GM18508 (cell line): Measurements from ENCODE around the gene TMEM125.

ENCODE experiments used
- ATAC-seq: cut with Tn5 transposase; IDR thresholded peaks from one replicate; pipeline ENCODE4 v1.9.1; 2021; ENCODE audit warnings: moderate number of reproducible peaks; ENCODE audit not compliant: insufficient read depth, unreplicated experiment

Gene TMEM125

GRCh38 chr1:43269627-43270375 lies at the start of gene TMEM125:
TSS of gene TMEM125 (plus strand) at chr1:43269983. CDS start at chr1:43272723, 2,740 bp downstream.
- no peak for ATAC-seq

GRCh38 chr1:43220905-43221778 lies 48.6 kb upstream of the TMEM125 start:
- ATAC-seq: no peak

GRCh38 chr1:43221797-43222196 lies 48.0 kb upstream of the TMEM125 start:
- ATAC-seq: no peak

DNA sequence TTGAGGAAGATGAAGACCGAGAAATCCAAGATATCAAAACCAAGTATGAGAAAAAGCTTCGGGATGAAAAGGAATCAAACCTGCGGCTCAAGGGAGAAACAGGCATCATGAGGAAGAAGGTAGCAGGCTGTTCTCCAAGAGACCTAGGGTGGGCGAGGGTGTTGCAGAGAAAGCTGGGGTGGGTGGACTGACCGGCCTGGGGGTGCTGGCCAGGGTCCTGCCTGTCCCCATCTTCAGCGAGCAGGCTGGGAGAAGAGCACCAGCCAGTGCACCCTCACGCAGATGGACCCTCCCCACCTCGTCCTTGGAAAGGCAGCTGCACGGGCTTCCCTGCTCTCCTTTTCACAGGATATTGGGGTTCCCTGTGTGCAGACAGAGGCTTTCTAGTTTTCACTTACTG lies 46.9 kb upstream of the TMEM125 start:
- no peak for ATAC-seq

GRCh38 chr1:43225168-43225567 lies 44.6 kb upstream of the TMEM125 start:
- ATAC-seq: no peak

DNA sequence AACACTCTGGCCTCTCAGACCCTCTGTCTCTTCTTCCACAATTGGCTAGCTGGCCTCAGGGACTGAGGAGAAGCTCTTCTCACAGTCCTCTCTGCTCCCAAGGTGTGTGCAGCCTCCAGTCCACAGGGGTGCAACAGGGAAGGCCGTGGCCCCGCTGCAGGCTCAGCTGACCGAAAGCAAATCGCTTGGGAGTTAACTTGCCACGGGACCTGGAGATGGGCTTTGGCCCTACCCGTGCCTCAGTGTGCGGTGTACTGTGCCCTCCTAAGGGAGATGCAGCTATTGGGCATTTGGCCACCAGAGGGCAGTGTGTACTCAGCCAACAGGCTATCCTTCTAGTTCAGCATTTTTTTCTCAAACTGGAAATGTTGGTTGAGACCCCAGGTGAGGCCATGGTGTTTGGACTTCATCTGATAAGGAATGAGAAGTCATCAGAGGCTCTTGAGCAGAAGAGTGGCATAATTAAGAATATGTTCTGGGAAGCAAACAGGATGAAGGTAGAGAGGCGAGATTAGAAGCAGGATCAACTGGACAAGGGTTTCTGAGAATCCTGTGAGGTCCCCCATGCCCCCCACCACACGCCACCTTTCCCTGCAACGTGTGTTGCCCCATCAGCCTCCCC lies 42.5 kb upstream of the TMEM125 start:
- no peak for ATAC-seq

DNA sequence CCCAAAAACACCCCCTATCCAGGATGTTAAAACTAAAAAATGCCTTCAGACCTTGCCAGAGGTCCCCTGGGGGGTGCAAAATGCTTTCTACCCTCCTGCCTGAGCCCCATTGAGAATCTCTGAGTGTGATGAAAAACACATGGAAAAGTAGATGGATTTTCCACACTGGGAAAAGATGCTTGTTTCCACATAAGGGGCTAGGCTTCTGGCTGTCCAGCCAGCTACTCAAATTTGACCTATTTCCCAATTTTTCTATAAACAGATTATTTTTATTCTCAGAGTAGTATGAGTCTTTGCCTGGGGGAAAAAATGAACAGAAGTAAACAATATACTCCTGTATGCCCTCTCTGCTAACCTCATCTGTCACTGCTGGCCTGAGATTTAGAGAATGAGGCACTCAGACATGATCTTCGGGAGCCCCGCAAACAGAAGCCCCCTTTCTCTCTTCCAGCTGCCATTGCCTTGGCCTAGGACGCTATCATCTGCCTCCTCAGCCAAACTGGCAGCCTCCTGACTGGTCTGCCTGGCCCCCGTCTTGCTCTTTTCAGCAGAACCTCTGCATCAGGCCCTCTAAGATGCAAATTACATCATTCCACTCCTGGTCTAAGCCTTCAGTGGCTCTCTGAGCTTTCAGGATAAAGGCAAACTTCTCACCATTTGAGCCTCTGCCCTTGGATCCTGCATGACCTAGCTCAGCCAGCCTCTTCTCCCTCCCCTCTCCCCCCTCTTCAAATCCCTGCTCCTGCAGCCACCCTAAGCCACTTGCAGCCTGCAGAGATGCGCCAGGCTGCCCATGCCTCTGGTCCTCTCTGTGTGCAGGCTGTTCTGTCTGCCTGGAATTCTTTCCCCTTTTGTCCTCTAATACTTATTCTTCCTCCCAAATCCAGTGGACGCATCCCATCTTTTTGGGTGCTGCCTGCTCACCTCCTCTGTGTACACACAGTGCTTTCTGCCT lies 39.7 kb upstream of the TMEM125 start:
- no peak for ATAC-seq

GRCh38 chr1:43232074-43232473 lies 37.7 kb upstream of the TMEM125 start:
- no peak for ATAC-seq

DNA sequence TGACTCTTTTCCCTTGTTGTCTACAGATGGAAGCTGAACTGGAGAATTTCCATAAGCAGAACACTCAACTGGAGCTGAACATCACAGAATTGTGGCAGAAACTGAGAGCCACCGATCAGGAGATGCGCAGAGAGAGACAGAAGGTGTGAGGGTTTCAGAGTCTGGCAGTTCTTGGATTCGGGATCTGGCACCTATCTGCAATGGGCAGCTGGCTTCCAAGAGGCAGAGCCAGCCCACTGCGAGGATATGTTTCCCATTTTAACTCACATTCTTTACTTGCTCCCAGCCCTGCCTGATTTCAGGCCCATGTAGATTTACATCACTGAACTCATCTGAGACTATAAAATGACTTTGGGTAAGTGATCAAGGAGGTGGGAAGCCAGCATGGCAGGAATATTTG lies 37.3 kb upstream of the TMEM125 start:
- no peak for ATAC-seq

DNA sequence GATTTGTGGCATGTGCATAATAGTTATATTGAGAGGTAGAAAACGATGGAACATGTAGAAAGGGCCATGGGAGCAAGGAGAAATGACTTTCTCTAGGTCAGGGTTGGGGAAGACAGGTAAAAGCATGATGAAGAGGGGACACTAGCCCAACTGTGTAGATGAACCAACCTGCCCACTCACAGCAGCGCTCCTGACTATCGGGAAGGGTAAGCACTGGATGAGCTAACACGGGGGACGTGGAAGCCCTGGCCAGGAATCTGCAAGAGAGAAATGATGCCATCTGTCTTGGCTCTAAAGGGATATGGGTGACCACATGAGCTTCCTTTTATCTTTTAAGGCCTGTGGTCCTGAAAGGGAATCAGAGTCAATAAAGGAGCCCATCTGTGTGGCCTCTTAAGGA lies 36.2 kb upstream of the TMEM125 start:
- no peak for ATAC-seq

GRCh38 chr1:43234267-43234666 lies 35.5 kb upstream of the TMEM125 start:
- no peak for ATAC-seq

- ATAC-seq: no peak
These were observed 34.7 kb upstream of the TMEM125 start for GRCh38 chr1:43235040-43235439.

DNA sequence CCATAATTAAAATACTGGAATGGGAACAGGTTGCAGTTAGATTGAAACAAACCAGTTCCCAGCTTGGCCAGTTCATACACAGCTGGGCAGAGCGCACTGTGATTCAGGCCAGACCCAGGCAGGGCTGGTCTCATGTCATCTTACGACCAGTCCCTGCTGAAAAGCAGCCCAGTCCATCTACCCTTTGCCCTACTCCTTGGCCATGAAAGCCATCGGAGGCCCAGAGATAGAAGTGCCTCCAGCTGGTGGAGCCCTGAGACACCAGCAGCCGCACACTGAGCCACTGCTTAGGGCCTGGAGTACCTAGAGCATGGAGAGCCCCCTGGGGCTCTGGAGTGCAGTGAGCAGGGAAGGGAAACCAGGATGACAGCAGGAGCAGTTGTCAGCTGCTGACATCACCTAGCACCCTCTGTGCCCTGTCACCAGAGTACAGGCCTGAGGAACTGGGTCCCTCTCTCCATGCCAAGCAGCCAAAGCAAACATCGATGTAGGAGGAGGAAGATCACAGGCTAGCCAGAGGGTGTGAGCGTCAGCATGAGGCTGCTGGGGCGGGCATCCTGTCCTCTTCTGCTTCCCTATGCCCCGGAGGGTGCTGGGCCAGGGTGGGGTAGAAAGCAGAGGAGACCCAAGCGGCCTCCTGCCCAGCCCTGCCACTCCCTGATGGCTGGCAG lies 34.2 kb upstream of the TMEM125 start:
- ATAC-seq: no peak

DNA sequence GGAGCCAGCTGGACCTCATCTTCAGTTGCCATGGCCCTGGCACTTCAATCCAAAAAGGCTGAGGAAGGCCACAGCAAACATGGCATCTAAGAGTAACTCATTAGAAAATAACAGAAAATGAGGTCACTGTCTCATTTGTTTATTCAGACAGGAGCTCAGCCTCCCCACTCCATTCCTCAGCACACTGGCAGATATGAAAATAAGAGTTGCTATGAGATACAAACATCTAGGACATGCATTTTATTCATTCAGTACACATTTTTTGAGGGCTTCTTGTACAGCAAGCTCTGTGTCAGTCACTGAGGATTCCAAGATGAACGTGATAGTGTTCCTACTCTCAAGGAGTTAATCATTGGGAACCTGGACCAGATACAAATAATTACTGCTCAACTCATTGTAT lies 32.7 kb upstream of the TMEM125 start:
- ATAC-seq: no peak

DNA sequence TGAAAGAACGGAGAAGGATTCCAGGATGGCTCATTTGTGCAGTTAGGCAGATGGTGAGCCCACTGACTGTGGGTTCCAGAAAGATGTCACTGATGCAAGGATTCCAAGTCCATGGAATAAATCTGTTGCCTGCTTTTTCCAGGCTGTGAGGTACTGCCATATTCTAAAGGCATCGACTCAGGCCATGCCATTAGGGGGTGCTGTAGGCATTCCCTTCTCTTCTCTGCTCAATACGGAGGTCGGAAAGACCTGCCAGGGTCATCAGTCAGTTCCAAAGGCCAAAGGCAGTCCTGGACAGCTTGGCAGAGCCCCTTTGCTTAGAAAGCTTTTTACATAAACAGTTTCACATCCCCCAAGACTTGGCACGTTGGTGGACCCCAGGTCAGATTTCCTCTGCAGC lies 31.7 kb upstream of the TMEM125 start:
- no peak for ATAC-seq

DNA sequence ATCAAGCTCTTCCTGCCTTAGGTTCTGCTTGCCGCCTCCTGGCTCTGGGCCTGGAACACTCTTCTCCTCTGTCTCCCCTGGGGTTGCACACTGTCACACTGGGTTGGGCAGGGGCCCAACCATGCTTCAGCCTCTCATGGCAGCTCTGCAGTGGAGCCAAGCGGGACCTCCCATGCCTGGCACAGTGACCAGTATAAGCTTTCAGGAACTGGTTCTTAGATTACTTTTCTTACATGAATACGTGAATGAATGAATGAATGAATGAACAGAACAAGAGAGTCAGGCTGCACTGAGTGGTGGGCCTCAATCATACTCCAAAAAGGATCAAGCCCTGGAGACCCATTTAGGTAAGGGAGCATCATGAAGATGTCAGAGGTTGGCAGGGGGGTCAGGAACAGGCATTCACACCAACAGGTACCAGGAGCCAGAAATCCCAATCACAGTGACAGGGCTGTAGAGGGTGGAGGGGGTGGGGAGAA lies 30.8 kb upstream of the TMEM125 start:
- ATAC-seq: no peak

GRCh38 chr1:43239484-43239883 lies 30.3 kb upstream of the TMEM125 start:
- no peak for ATAC-seq

DNA sequence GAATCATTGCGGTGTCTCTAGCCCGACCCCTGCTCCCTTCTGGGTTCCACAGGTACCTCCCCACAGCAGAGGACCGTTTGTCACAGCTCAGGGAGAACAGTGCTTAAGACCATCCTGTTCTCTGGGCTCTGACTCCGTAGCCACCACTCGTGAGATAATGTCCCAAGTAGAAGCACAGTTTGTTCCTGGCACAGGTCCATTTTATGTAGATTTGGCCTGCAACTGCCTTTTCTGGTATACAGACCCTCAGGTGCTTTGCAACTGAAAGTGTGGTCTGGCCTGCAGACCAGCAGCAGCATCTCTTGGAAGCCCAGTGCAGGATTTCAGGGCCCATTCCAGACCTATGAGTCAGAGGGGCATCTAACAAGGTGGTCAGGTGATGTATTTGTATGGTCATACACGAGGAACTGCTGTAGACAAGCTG lies 28.4 kb upstream of the TMEM125 start:
- no peak for ATAC-seq

GRCh38 chr1:43243299-43243698 lies 26.5 kb upstream of the TMEM125 start:
- no peak for ATAC-seq
